ENCODE data around the gene EGFR.

Gene EGFR

GRCh38 chr7:55036950-55037736, 18.3 kb downstream of the EGFR start:
- no peak for FAIRE-seq

GRCh38 chr7:55043691-55044370, 25.0 kb downstream of the EGFR start:
- no peak for FAIRE-seq

- no peak for FAIRE-seq
Observed at GRCh38 chr7:55044371-55044717, 25.5 kb downstream of the EGFR start.

GRCh38 chr7:55044791-55045190, 26.0 kb downstream of the EGFR start:
- no peak for FAIRE-seq

GRCh38 chr7:55046582-55047342, 27.9 kb downstream of the EGFR start:
- FAIRE-seq = no peak

- no peak for FAIRE-seq
Observed at GRCh38 chr7:55048221-55048859, 29.5 kb downstream of the EGFR start.

GRCh38 chr7:55050281-55050680, 31.5 kb downstream of the EGFR start:
- FAIRE-seq = no peak

GRCh38 chr7:55052081-55052480, 33.3 kb downstream of the EGFR start:
- FAIRE-seq = no peak

- no peak for FAIRE-seq
Observed at GRCh38 chr7:55052741-55053427, 34.1 kb downstream of the EGFR start.

- no peak for FAIRE-seq
Observed at GRCh38 chr7:55053651-55054571, 35.1 kb downstream of the EGFR start.

GRCh38 chr7:55054758-55055157, 35.9 kb downstream of the EGFR start:
- no peak for FAIRE-seq

GRCh38 chr7:55055479-55055878, 36.7 kb downstream of the EGFR start:
- no peak for FAIRE-seq

GRCh38 chr7:55056068-55056467, 37.3 kb downstream of the EGFR start:
- no peak for FAIRE-seq

- no peak for FAIRE-seq
Observed at GRCh38 chr7:55056577-55057480, 38.0 kb downstream of the EGFR start.

GRCh38 chr7:55058314-55058713, 39.5 kb downstream of the EGFR start:
- no peak for FAIRE-seq

- FAIRE-seq = no peak
Observed at GRCh38 chr7:55059021-55059420, 40.2 kb downstream of the EGFR start.

- no peak for FAIRE-seq
Observed at GRCh38 chr7:55060085-55060484, 41.3 kb downstream of the EGFR start.

- FAIRE-seq = no peak
Observed at GRCh38 chr7:55060636-55061022, 41.8 kb downstream of the EGFR start.

- no peak for FAIRE-seq
Observed at GRCh38 chr7:55061726-55062499, 43.1 kb downstream of the EGFR start.

- FAIRE-seq = no peak
Observed at GRCh38 chr7:55063061-55063460, 44.2 kb downstream of the EGFR start.

Measured in G401.6 (cell line).